ENCODE data around the gene PDIA5.

Gene PDIA5

DNA sequence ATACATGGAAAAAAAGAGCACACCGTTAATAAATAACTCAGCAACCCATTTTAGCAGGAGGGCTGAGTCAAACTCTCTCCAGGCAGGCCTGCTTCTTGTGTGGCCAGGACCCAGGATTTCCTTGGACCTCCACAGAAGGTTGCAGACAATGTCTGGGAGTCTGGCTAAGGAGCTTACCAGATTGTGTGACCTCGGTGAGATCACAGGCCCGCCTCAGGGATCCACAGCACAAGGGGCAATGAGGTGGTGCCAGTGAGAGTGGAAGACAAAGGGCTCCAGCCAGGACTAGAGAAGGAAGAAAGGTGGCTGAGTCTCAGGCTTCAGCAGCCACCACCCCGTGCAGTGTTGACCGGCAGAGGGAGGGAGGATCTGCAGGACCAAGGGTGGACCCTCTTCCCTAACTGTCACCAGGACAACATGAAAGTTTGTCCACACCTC, 102.7 kb downstream of the PDIA5 start:
- Histone ChIP-seq H3K27ac (replicated peaks) (no peak overlapping the region), H3K27me3 (ENCODE audit: insufficient read depth, poor library complexity, severe bottlenecking) (no peaks in the 10 kb centered on the region), H3K4me3 (replicated peaks; ENCODE audit: insufficient read depth, low read length) (no peak overlapping the region)
- DNase-seq (ENCODE audit: low read depth in 1 of 2, low spot score in 1 of 2), result no peak
- no peak for TF ChIP-seq GABPA (IDR thresholded peaks at IDR 0.05; ENCODE audit: low read depth)
- TF ChIP-seq, protein P1, sequence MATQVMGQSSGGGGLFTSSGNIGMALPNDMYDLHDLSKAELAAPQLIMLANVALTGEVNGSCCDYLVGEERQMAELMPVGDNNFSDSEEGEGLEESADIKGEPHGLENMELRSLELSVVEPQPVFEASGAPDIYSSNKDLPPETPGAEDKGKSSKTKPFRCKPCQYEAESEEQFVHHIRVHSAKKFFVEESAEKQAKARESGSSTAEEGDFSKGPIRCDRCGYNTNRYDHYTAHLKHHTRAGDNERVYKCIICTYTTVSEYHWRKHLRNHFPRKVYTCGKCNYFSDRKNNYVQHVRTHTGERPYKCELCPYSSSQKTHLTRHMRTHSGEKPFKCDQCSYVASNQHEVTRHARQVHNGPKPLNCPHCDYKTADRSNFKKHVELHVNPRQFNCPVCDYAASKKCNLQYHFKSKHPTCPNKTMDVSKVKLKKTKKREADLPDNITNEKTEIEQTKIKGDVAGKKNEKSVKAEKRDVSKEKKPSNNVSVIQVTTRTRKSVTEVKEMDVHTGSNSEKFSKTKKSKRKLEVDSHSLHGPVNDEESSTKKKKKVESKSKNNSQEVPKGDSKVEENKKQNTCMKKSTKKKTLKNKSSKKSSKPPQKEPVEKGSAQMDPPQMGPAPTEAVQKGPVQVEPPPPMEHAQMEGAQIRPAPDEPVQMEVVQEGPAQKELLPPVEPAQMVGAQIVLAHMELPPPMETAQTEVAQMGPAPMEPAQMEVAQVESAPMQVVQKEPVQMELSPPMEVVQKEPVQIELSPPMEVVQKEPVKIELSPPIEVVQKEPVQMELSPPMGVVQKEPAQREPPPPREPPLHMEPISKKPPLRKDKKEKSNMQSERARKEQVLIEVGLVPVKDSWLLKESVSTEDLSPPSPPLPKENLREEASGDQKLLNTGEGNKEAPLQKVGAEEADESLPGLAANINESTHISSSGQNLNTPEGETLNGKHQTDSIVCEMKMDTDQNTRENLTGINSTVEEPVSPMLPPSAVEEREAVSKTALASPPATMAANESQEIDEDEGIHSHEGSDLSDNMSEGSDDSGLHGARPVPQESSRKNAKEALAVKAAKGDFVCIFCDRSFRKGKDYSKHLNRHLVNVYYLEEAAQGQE (IDR thresholded peaks at IDR 0.05; ENCODE audit: insufficient replicate concordance, low read depth), result no peak
- TF ChIP-seq, protein P2, sequence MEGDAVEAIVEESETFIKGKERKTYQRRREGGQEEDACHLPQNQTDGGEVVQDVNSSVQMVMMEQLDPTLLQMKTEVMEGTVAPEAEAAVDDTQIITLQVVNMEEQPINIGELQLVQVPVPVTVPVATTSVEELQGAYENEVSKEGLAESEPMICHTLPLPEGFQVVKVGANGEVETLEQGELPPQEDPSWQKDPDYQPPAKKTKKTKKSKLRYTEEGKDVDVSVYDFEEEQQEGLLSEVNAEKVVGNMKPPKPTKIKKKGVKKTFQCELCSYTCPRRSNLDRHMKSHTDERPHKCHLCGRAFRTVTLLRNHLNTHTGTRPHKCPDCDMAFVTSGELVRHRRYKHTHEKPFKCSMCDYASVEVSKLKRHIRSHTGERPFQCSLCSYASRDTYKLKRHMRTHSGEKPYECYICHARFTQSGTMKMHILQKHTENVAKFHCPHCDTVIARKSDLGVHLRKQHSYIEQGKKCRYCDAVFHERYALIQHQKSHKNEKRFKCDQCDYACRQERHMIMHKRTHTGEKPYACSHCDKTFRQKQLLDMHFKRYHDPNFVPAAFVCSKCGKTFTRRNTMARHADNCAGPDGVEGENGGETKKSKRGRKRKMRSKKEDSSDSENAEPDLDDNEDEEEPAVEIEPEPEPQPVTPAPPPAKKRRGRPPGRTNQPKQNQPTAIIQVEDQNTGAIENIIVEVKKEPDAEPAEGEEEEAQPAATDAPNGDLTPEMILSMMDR (IDR thresholded peaks at IDR 0.05; ENCODE audit: insufficient read depth, low read length), result no peak

DNA sequence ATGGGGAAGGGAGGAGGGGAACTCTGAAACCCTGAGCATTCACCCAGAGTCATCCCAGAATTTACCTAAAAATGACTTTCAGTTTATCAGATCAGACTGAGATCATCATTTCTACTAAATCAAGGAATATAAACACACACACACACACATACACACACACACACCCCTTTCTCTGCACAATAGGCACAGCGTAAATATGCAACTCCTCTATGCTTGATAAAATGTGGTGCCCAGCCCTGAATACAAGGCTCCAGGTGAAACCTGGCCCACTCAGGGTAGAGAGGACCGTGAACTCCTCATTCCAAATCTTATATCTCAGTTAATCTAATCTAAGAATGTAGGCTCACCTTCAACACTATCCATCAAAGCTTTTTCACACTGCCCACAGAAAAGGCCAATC, 103.1 kb downstream of the PDIA5 start:
- TF ChIP-seq, protein P1 (IDR thresholded peaks at IDR 0.05; ENCODE audit: insufficient replicate concordance, low read depth), result no peak
- no peak for TF ChIP-seq POLR2AphosphoS5 (IDR thresholded peaks at IDR 0.05; ENCODE audit: low read depth)
- TF ChIP-seq SPI1 (IDR thresholded peaks at IDR 0.05; ENCODE audit: borderline replicate concordance, low read depth), result no peak
- no peak for TF ChIP-seq GABPA (IDR thresholded peaks at IDR 0.05; ENCODE audit: low read depth)
- TF ChIP-seq, protein P2 (IDR thresholded peaks at IDR 0.05; ENCODE audit: insufficient read depth, low read length), result no peak
- no peak for DNase-seq (ENCODE audit: low read depth in 1 of 2, low spot score in 1 of 2)
- H3K27ac ChIP-seq (replicated peaks), result no peak overlapping the region
- H3K27me3 ChIP-seq (ENCODE audit: insufficient read depth, poor library complexity, severe bottlenecking), result no peaks in the 10 kb centered on the region
- H3K4me3 ChIP-seq (replicated peaks; ENCODE audit: insufficient read depth, low read length), result no peak overlapping the region

DNA sequence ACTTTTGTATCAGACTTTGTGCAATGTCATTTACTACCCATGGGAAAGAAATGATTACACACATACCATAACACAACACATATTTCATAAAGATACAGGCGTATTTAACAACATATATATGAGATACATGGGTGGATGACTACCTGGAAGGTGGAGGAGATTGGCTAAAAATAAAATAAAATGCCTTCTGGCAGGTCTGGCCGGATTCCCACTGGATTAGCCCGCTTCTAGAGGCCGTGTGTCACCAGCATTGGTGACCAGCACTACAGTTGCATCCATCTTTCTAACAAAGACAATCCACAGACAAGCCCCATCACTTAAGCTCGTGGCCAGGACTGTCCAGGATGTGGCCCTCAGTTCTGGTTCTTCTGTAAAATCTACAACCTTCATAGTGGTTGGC, 114.0 kb downstream of the PDIA5 start:
- Histone ChIP-seq H3K27me3 (ENCODE audit: insufficient read depth, poor library complexity, severe bottlenecking) (no peaks in the 10 kb centered on the region), H3K27ac (replicated peaks) (no peak overlapping the region), H3K4me3 (replicated peaks; ENCODE audit: insufficient read depth, low read length) (no peak overlapping the region)
- no peak for DNase-seq (ENCODE audit: low read depth in 1 of 2, low spot score in 1 of 2)
- TF ChIP-seq GABPA (IDR thresholded peaks at IDR 0.05; ENCODE audit: low read depth) (no peak), SPI1 (IDR thresholded peaks at IDR 0.05; ENCODE audit: borderline replicate concordance, low read depth) (no peak), POLR2AphosphoS5 (IDR thresholded peaks at IDR 0.05; ENCODE audit: low read depth) (no peak)
- TF ChIP-seq, protein P1 (IDR thresholded peaks at IDR 0.05; ENCODE audit: insufficient replicate concordance, low read depth), result no peak
- TF ChIP-seq, protein P2 (IDR thresholded peaks at IDR 0.05; ENCODE audit: insufficient read depth, low read length), result no peak
